OCI-LY1 (cell line): ENCODE measurements around the gene ANKH.

Experiments
- H2AFZ ChIP-seq: fragments of 200-600 bp; sonication (generic), shearing (Covaris generic); 2 replicates; pipeline ENCODE4 v1.6.0; 2014; ENCODE audit warnings: antibody characterized with exemption, mild to moderate bottlenecking, low read length
- H3F3A ChIP-seq: fragments of 200-600 bp; sonication (generic), shearing (Covaris generic); 2 replicates; pipeline ENCODE4 v1.6.0; 2014; ENCODE audit warnings: mild to moderate bottlenecking, antibody characterized with exemption, low read length, moderate library complexity; ENCODE audit not compliant: insufficient read depth
- H3K27ac ChIP-seq: fragments of 200-600 bp; sonication (generic); 2 replicates; pipeline ENCODE4 v1.5.1; 2014; ENCODE audit warnings: low read length, mixed run types, mild to moderate bottlenecking, low read depth; ENCODE audit not compliant: poor library complexity, severe bottlenecking
- H3K27me3 ChIP-seq: fragments of 200-600 bp; sonication (generic); 2 replicates; pipeline ENCODE4 v1.6.0; 2014; ENCODE audit warnings: antibody characterized with exemption, mild to moderate bottlenecking, low read length, moderate library complexity; ENCODE audit not compliant: insufficient read depth
- H3K36me3 ChIP-seq: fragments of 200-600 bp; sonication (generic); 2 replicates; pipeline ENCODE4 v1.6.1; 2014; ENCODE audit warnings: mild to moderate bottlenecking, antibody characterized with exemption, low read length, moderate library complexity, mixed read lengths; ENCODE audit not compliant: insufficient read depth
- H3K4me1 ChIP-seq: fragments of 200-600 bp; sonication (generic); 2 replicates; pipeline ENCODE4 v1.5.1; 2014; ENCODE audit warnings: mild to moderate bottlenecking, low read length, moderate library complexity; ENCODE audit not compliant: insufficient read depth, severe bottlenecking
- H3K4me2 ChIP-seq: fragments of 200-600 bp; sonication (generic), shearing (Covaris generic); 2 replicates; pipeline ENCODE4 v1.6.1; 2014; ENCODE audit warnings: low read length
- H3K4me3 ChIP-seq: fragments of 200-600 bp; sonication (generic); 2 replicates; pipeline ENCODE4 v1.5.1; 2014; ENCODE audit warnings: low read length, low read depth, mild to moderate bottlenecking, mixed read lengths; ENCODE audit not compliant: poor library complexity, severe bottlenecking
- H3K79me2 ChIP-seq: fragments of 200-600 bp; shearing (Covaris generic); 2 replicates; pipeline ENCODE4 v1.6.1; 2016; ENCODE audit warnings: mixed run types, low read length, mixed read lengths; ENCODE audit not compliant: insufficient read depth
- H3K9ac ChIP-seq: fragments of 200-600 bp; sonication (generic), shearing (Covaris generic); 2 replicates; pipeline ENCODE4 v1.6.1; 2014; ENCODE audit warnings: mild to moderate bottlenecking, low read length, mixed read lengths
- H3K9me2 ChIP-seq: fragments of 200-600 bp; sonication (generic), shearing (Covaris generic); 2 replicates; pipeline ENCODE4 v1.6.1; 2014; ENCODE audit warnings: low read depth, mild to moderate bottlenecking, low read length, mixed read lengths
- H3K9me3 ChIP-seq: fragments of 200-600 bp; shearing (Covaris generic); 2 replicates; pipeline ENCODE4 v1.6.1; 2014; ENCODE audit warnings: low read length, mixed read lengths
- H4K20me1 ChIP-seq: fragments of 200-600 bp; sonication (generic), shearing (Covaris generic); 2 replicates; pipeline ENCODE4 v1.6.0; 2016; ENCODE audit warnings: mild to moderate bottlenecking, low read length; ENCODE audit not compliant: insufficient read depth
- EZH2 ChIP-seq: fragments of 200-600 bp; sonication (generic), shearing (Covaris generic); IDR thresholded peaks from 2 replicates; pipeline ENCODE4 v1.8.0; 2017; ENCODE audit warnings: borderline replicate concordance, mixed run types, mild to moderate bottlenecking, antibody characterized with exemption, low read length, moderate library complexity, mixed read lengths
- TF ChIP-seq, protein P1 (sequence below): fragments of 200-600 bp; sonication (generic), shearing (Covaris generic); IDR thresholded peaks from 2 replicates; pipeline ENCODE4 v1.5.1; 2017; ENCODE audit warnings: mild to moderate bottlenecking, antibody characterized with exemption, low read length, moderate library complexity, mixed read lengths

Gene ANKH

DNA sequence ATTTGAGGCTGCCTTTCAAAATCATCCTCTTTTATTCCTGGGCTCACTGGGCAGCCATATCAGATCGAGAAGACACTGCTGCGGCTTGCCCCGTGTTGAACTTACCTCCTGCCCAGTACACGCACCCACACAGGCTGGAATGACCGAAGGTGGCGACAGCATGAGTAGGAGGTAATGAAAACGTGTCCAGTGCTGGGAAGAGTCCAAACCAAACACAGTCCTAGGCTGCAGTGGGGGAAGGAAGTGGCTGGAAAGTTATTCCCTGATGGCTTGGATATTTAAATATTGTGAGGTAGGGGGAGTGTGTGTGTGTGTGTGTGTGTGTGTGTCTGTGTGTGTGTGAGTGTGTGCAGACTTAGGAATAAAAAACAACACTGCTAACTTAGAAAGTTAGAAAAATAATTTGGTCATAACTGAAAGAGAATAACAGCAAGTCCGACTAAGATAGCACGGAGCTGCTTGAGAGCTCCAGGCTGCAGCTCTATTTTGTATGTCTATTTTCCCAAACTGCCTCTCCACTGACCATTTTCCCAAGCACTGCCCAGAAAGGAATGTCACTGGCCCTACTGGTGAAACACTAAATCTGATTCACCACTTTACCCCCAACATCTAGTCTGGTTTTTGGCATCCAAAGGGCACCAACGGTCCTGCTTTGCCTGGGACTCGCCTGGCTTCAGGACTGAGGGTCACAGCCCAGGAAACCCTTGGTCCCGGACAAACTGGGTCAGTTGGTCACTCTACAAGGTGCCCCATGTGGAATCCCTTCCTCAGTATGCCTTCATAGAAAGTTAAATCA, 41.2 kb downstream of the ANKH start:
- H3K27ac ChIP-seq = no peak overlapping the region
- no peak overlapping the region for H2AFZ ChIP-seq
- no peaks in the 10 kb centered on the region for H3K27me3 ChIP-seq
- H3K36me3 ChIP-seq = peaks cover 10% of the 10 kb centered on the region
- no peak overlapping the region for H3K9ac ChIP-seq
- H4K20me1 ChIP-seq = no peaks in the 10 kb centered on the region
- H3K9me2 ChIP-seq = no peaks in the 10 kb centered on the region
- TF ChIP-seq, protein P1, sequence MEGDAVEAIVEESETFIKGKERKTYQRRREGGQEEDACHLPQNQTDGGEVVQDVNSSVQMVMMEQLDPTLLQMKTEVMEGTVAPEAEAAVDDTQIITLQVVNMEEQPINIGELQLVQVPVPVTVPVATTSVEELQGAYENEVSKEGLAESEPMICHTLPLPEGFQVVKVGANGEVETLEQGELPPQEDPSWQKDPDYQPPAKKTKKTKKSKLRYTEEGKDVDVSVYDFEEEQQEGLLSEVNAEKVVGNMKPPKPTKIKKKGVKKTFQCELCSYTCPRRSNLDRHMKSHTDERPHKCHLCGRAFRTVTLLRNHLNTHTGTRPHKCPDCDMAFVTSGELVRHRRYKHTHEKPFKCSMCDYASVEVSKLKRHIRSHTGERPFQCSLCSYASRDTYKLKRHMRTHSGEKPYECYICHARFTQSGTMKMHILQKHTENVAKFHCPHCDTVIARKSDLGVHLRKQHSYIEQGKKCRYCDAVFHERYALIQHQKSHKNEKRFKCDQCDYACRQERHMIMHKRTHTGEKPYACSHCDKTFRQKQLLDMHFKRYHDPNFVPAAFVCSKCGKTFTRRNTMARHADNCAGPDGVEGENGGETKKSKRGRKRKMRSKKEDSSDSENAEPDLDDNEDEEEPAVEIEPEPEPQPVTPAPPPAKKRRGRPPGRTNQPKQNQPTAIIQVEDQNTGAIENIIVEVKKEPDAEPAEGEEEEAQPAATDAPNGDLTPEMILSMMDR = no peak
- no peak for TF ChIP-seq EZH2
- H3K79me2 ChIP-seq = peaks cover 41% of the 10 kb centered on the region
- H3K4me2 ChIP-seq = no peak overlapping the region
- no peak overlapping the region for H3K4me3 ChIP-seq
- H3F3A ChIP-seq = no peaks in the 10 kb centered on the region
- H3K9me3 ChIP-seq = no peaks in the 10 kb centered on the region
- no peaks in the 10 kb centered on the region for H3K4me1 ChIP-seq

DNA sequence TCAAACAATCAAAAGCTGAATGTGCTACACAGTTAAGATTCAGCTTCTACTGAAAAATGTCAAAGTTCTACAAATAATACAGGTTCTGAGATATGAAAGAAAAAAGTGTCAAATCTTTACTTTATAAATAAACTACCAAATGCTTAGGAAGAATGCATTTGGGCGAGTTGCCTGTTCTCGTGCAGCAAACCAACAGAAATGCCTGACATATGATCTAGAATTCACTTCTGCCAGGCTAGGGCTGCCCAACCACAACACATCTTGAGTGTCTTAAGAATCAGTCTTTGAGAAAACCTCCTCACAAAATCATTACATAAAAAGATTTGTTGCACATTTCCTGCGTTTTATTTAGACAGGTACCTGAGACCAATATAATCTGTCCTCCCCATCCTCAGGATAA, 42.2 kb downstream of the ANKH start:
- Histone ChIP-seq H3K27me3 (no peaks in the 10 kb centered on the region), H3F3A (no peaks in the 10 kb centered on the region), H3K9me3 (no peaks in the 10 kb centered on the region), H3K27ac (no peak overlapping the region), H3K79me2 (peaks cover 32% of the 10 kb centered on the region), H3K36me3 (peaks cover 10% of the 10 kb centered on the region), H3K9ac (no peak overlapping the region), H3K4me2 (no peak overlapping the region), H4K20me1 (no peaks in the 10 kb centered on the region), H2AFZ (no peak overlapping the region), H3K4me3 (no peak overlapping the region), H3K4me1 (no peaks in the 10 kb centered on the region), H3K9me2 (no peaks in the 10 kb centered on the region)
- TF ChIP-seq, protein P1 = no peak
- TF ChIP-seq EZH2 = no peak

DNA sequence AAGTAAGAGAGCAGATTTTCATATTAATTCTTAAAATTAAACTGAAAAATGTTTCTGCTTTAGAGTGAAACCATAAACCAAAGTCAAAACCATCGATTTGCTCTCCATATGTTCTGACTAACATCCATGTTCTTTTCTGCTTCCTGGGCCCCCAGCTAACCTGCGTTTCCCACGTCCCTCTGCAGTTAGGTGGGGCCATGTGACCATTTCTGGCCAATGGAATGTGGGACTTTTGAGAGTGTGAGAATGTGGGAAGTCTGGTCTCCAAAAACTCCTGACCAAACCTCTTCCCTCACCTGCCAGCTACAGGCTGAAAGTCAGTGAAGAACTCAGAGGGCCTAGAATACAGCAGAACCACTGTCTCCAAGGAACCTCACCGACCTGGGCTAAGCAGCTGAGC, 44.9 kb downstream of the ANKH start:
- Histone ChIP-seq H3K9me3 (no peaks in the 10 kb centered on the region), H3K9ac (no peak overlapping the region)

More for the DNA sequence above, 44.9 kb downstream of the ANKH start:
- H3K4me1 ChIP-seq = no peaks in the 10 kb centered on the region
- peaks cover 10% of the 10 kb centered on the region for H3K36me3 ChIP-seq
- no peaks in the 10 kb centered on the region for H3K27me3 ChIP-seq
- H3K4me2 ChIP-seq = no peak overlapping the region
- H3K4me3 ChIP-seq = no peak overlapping the region
- H3K9me2 ChIP-seq = no peaks in the 10 kb centered on the region
- TF ChIP-seq, protein P1 = no peak
- TF ChIP-seq EZH2 = no peak
- H4K20me1 ChIP-seq = no peaks in the 10 kb centered on the region
- H3F3A ChIP-seq = 0 out of 2 replicates have a peak, but pooled peaks cover 3% of the 10 kb centered on the region
- no peak overlapping the region for H2AFZ ChIP-seq
- no peak overlapping the region for H3K27ac ChIP-seq
- peaks cover 18% of the 10 kb centered on the region; the same call in 1 of the 2 replicates for H3K79me2 ChIP-seq
